Aorta (tissue), 5 donors: ENCODE results near the gene IQGAP2. TPM values are rescaled to one million over a fixed set of nuclear protein-coding genes. Genes with fewer than 3 reads are reported as not detected.
"Not testable (repeated sequence)": the region's sequence is repeated elsewhere in the genome, so short reads cannot be mapped to it uniquely, and the experiment has no call there.

Experiments used
- ATAC-seq: fragments of 200-7000 bp; cut with Tn5 transposase; one replicate; pipeline ENCODE4 v1.9.1; 2022; ENCODE audit warnings: moderate library complexity; ENCODE audit not compliant: low FRiP score
- DNase-seq, 2 donors: peaks; one replicate each; pipeline ENCODE4 v3.0.0-alpha.2; 2020
- H3K27ac ChIP-seq, 2 donors: one replicate each; pipeline ENCODE4 v1.5.1; 2013; ENCODE audit warnings: low read length in 2 of 2, mild to moderate bottlenecking in 2 of 2, moderate library complexity in 2 of 2, control low read depth in 1 of 2, inconsistent platforms in 1 of 2, low read depth in 1 of 2
- H3K27me3 ChIP-seq, 2 donors: one replicate each; pipeline ENCODE4 v1.6.1; 2013; ENCODE audit warnings: control low read depth in 1 of 2, low read length in 1 of 2, mild to moderate bottlenecking in 1 of 2, moderate library complexity in 1 of 2; ENCODE audit not compliant: insufficient read depth in 2 of 2, control insufficient read depth in 1 of 2
- H3K36me3 ChIP-seq, 2 donors: one replicate each; pipeline ENCODE4 v1.6.1; 2013; ENCODE audit warnings: control low read depth in 1 of 2, low read length in 1 of 2, mild to moderate bottlenecking in 1 of 2; ENCODE audit not compliant: insufficient read depth in 2 of 2, control insufficient read depth in 1 of 2
- H3K4me1 ChIP-seq, 2 donors: one replicate each; pipeline ENCODE4 v1.6.1; 2013; ENCODE audit warnings: low read length in 2 of 2, control low read depth in 1 of 2, mild to moderate bottlenecking in 1 of 2, moderate library complexity in 1 of 2; ENCODE audit not compliant: insufficient read depth in 2 of 2, control insufficient read depth in 1 of 2
- H3K4me3 ChIP-seq, 2 donors: one replicate each; pipeline ENCODE4 v1.5.1; 2013; ENCODE audit warnings: low read length in 2 of 2, control low read depth in 1 of 2, mild to moderate bottlenecking in 1 of 2
- H3K9me3 ChIP-seq: one replicate; pipeline ENCODE4 v1.6.1; 2013; ENCODE audit warnings: mild to moderate bottlenecking, low read length; ENCODE audit not compliant: control insufficient read depth
- WGBS, 2 donors: extraction: QIAGEN DNeasy Blood & Tissue Kit; methylation state at CpG; one replicate each; pipeline ENCODE4 v1.1.7; 2013; 5-methylcytosine and 5-hydroxymethylcytosine counted together
- intact Hi-C, 2 donors: fragments of 100-400 bp; cut with DNase I; formaldehyde crosslinking; loops; one replicate each; pipeline versions ENCODE4 v1.14.2 to v1.15.0; 2022
- polyA plus RNA-seq, 2 donors: library from polyadenylated mRNA; stranded (reverse); fragments of 200-250 nt; gene quantifications; one replicate each; pipeline ENCODE4 v1.2.3, GENCODE V29; 2013
- total RNA-seq, 2 donors: library from RNA; stranded (reverse); fragmentation: NEBNext Ultra II Directional; extraction: Animal tissue kit (Norgen Biotek cat#: 25700); gene quantifications; one replicate each; pipeline ENCODE4 v1.2.1, GENCODE V29; 2021
- donor health status: healthy with polysubstance abuse.
- donor health status: Bipolar disorder and iron deficiency.
- donor health status: DM: no; HTN: no; CAD: no.
- donor health status: DM: no; HTN: no; CAD: no.
- donor health status: DM: yes; HTN: yes; CAD: no.

The IQGAP2 gene
- total and polyA plus RNA-seq, 4 donors = 2.6 to 40.2 (median 20.4) TPM

GRCh38 chr5:76677849-76678472 lies 274.9 kb downstream of the IQGAP2 start:
- Histone ChIP-seq H3K27ac (no peak overlapping the region), H3K4me3 (no peak overlapping the region), H3K27me3 (no peaks in the 10 kb centered on the region), H3K36me3 (no peaks in the 10 kb centered on the region), H3K9me3 (no peaks in the 10 kb centered on the region), H3K4me1 (no peaks in the 10 kb centered on the region)
- ATAC-seq (no peak), DNase-seq (no peak)
- intact Hi-C loops = no loop called here
- 91 to 94% methylated on average over 8 of the region's 8 CpGs for WGBS, 2 donors

DNA sequence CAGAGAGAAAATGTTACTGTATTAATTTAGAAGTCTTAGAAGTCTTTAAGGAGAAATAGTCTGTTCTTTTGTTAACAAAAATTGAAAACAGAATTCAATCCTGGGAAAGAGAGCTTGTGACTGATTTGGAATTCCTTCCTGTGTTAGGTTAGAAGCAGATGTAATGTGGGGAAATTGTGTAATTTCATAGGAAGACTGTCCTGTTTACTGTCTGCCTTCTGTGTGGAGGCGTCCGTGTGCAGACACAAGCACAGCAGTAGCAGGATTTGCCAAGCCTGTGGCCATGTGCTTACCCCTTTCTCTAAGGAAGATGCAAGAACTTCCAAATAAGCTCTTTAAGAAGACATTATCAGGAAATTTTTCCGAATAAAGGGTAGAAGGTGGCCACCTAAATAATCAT lies 276.1 kb downstream of the IQGAP2 start:
- intact Hi-C loops = no loop called here
- WGBS, 2 donors = 66 to 79% methylated on average over 3 of the region's 3 CpGs
- Histone ChIP-seq H3K4me1 (no peaks in the 10 kb centered on the region), H3K4me3 (no peak overlapping the region), H3K9me3 (no peaks in the 10 kb centered on the region), H3K36me3 (no peaks in the 10 kb centered on the region), H3K27ac (no peak overlapping the region), H3K27me3 (no peaks in the 10 kb centered on the region)
- DNase-seq (no peak), ATAC-seq (no peak)

GRCh38 chr5:76680826-76681225 lies 277.7 kb downstream of the IQGAP2 start:
- H3K4me3 ChIP-seq, H3K27ac ChIP-seq, intact Hi-C loops, DNase-seq, H3K9me3 ChIP-seq, H3K27me3 ChIP-seq, ATAC-seq, H3K4me1 ChIP-seq, H3K36me3 ChIP-seq: not testable (repeated sequence)
- 90 to 93% methylated on average over 4 of the region's 4 CpGs for WGBS, 2 donors

- intact Hi-C loops = no loop called here
- H3K4me3 ChIP-seq = no peak overlapping the region
- H3K9me3 ChIP-seq = no peaks in the 10 kb centered on the region
- no peaks in the 10 kb centered on the region for H3K4me1 ChIP-seq
- no peak overlapping the region for H3K27ac ChIP-seq
- WGBS, 2 donors = 79 to 80% methylated on average over 4 of the region's 4 CpGs
- no peaks in the 10 kb centered on the region for H3K27me3 ChIP-seq
- no peak for DNase-seq
- no peaks in the 10 kb centered on the region for H3K36me3 ChIP-seq
- no peak for ATAC-seq
Observed at GRCh38 chr5:76681287-76681686, 278.2 kb downstream of the IQGAP2 start.

- Histone ChIP-seq H3K4me3 (no peak overlapping the region), H3K27me3 (no peaks in the 10 kb centered on the region), H3K9me3 (no peaks in the 10 kb centered on the region), H3K36me3 (no peaks in the 10 kb centered on the region), H3K27ac (no peak overlapping the region), H3K4me1 (no peaks in the 10 kb centered on the region)
- intact Hi-C loops = no loop called here
- DNase-seq (no peak), ATAC-seq (no peak)
- 80 to 81% methylated on average over 2 of the region's 2 CpGs for WGBS, 2 donors
Observed at GRCh38 chr5:76682387-76682786, 279.3 kb downstream of the IQGAP2 start.

GRCh38 chr5:76683816-76684731 lies 281.0 kb downstream of the IQGAP2 start:
- Histone ChIP-seq H3K4me3 (no peak overlapping the region), H3K9me3 (no peaks in the 10 kb centered on the region), H3K36me3 (no peaks in the 10 kb centered on the region), H3K27ac (no peak overlapping the region), H3K4me1 (no peaks in the 10 kb centered on the region), H3K27me3 (no peaks in the 10 kb centered on the region)
- intact Hi-C loops = no loop called here
- DNase-seq (no peak), ATAC-seq (no peak)
- 54 to 66% methylated on average over 9 of the region's 9 CpGs for WGBS, 2 donors

- intact Hi-C loops = no loop called here
- H3K4me3 ChIP-seq = no peak overlapping the region
- H3K9me3 ChIP-seq = no peaks in the 10 kb centered on the region
- ATAC-seq (no peak), DNase-seq (no peak)
- WGBS, 2 donors = 94% methylated on average over 5 of the region's 5 CpGs
- H3K27ac ChIP-seq = no peak overlapping the region
- no peaks in the 10 kb centered on the region for H3K36me3 ChIP-seq
- peaks cover 0 to 2% of the 10 kb centered on the region in 2 donors for H3K4me1 ChIP-seq
- H3K27me3 ChIP-seq = no peaks in the 10 kb centered on the region
Observed at GRCh38 chr5:76684756-76685519, 281.9 kb downstream of the IQGAP2 start.

DNA sequence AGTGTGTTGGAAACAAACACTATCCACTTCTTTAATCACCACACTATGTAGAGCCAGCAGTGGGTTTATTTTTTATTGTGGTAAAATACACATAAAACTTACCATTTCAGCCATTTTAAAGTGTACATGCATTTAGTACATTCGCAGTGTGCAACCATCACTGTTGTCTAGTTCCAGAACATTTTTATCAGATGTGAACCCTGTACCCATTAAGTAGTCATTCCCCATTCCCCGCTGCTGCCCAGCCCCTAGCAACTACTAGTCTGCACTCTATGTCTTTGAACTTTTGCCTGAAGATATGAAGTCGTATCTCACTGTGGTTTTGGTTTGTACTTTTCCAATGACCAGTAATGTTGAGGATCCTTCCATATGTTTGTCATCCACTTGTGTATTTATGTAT lies 282.6 kb downstream of the IQGAP2 start:
- WGBS, 2 donors = 93 to 96% methylated on average over 3 of the region's 3 CpGs

More for the DNA sequence above, 282.6 kb downstream of the IQGAP2 start:
- DNase-seq (no peak), ATAC-seq (no peak)
- Histone ChIP-seq H3K27me3 (no peaks in the 10 kb centered on the region), H3K4me1 (peaks cover 0 to 4% of the 10 kb centered on the region in 2 donors), H3K9me3 (no peaks in the 10 kb centered on the region), H3K36me3 (no peaks in the 10 kb centered on the region), H3K27ac (no peak overlapping the region), H3K4me3 (no peak overlapping the region)
- intact Hi-C loops = no loop called here
